ENCODE results near the gene MAP2.

DNA sequence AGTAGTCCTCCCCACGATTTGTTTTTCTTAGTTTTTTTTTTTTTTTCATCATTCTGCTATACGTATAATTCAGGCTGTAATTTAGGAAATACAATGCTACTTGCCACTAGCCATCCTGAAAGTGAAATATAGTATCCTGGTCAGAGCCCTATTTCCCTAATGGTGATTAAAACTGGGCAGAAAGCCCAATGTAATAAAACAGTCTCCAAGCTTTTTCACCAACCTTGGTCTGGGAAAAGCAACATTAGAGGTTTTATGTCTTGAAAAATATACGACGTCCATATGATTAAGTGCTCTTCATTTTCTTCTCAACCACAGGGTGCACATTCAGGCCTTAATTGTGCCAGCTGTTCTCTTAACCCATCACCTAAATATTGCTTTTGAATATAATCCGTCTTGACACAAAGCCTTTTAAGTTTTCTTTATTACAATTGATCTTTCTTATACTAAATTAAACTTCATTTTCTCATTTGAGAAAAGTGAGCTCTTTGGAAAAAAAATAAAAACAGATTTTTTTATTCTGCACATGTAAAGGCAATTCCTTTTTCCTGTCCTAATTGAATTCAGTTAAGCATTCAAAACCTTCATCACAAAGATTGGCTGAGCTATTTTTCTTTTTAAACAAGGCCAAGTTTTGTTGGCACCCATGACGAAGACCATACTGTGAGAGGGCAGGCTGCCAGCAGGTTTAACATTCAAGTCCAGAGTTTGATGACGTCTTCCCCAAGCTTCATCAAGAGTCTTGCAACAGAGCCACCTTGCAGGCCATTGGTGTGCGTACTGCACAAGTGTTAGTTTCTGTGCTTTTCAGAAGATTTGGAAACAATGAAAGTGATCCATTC, 52.7 kb downstream of the MAP2 start:
- TF ChIP-seq CTCF (IDR thresholded peaks at IDR 0.05) (no peak), POLR2A (IDR thresholded peaks at IDR 0.05) (no peak)
